22Rv1 (cell line): Measurements from ENCODE around the gene ENOX2.

ENCODE experiments used
- ZFX ChIP-seq: fragments of 450-650 bp; IDR thresholded peaks from 2 replicates; pipeline ENCODE4 v1.6.1; 2017; ENCODE audit warnings: antibody characterized with exemption, borderline replicate concordance
- TF ChIP-seq, protein P1 (sequence below): fragments of 450-650 bp; IDR thresholded peaks from 2 replicates; pipeline ENCODE4 v1.5.1; 2017; ENCODE audit warnings: mild to moderate bottlenecking

DNA sequence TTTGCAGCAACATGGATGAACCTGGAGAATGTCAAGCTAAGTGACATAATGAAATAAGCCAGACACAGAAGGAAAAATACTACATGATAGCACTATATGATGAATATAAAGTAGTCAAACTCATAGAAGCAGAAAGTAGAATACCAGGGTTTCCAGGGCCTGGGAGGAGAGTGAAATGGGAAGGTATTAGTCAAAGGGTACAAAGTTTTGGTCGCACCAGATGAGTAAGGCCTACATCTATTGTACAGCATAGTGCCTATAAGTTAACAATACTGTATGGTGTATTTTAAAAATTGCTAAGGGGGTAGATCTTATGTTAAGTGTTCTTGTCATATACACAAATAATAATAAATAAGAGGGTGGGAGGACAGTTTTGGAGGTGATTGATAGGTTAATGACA, 41.5 kb downstream of the ENOX2 start:
- TF ChIP-seq, protein P1, sequence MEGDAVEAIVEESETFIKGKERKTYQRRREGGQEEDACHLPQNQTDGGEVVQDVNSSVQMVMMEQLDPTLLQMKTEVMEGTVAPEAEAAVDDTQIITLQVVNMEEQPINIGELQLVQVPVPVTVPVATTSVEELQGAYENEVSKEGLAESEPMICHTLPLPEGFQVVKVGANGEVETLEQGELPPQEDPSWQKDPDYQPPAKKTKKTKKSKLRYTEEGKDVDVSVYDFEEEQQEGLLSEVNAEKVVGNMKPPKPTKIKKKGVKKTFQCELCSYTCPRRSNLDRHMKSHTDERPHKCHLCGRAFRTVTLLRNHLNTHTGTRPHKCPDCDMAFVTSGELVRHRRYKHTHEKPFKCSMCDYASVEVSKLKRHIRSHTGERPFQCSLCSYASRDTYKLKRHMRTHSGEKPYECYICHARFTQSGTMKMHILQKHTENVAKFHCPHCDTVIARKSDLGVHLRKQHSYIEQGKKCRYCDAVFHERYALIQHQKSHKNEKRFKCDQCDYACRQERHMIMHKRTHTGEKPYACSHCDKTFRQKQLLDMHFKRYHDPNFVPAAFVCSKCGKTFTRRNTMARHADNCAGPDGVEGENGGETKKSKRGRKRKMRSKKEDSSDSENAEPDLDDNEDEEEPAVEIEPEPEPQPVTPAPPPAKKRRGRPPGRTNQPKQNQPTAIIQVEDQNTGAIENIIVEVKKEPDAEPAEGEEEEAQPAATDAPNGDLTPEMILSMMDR, result no peak
- no peak for TF ChIP-seq ZFX
